Esophagus squamous epithelium (tissue), 5 donors: ENCODE measurements around the gene ADAMTS2. TPM values are rescaled to one million over a fixed set of nuclear protein-coding genes. Genes with fewer than 3 reads are reported as not detected.

Experiments used
- DNase-seq: peaks from one replicate; lab custom pipeline; 2025; lab: John Stamatoyannopoulos, UW
- H3K27ac ChIP-seq, 4 donors: fragments of 200-600 bp; sonication (generic); one replicate each; pipeline ENCODE4 v1.5.1; 2016 to 2019; ENCODE audit warnings: mild to moderate bottlenecking in 1 of 4
- H3K27me3 ChIP-seq, 4 donors: fragments of 200-600 bp; sonication (generic); 1 replicate in 3 of 4; 2 replicates in 1 of 4; pipeline versions ENCODE4 v1.5.1 to v1.6.0; 2017 to 2021; ENCODE audit warnings: antibody characterized with exemption in 1 of 4
- H3K36me3 ChIP-seq, 3 donors: fragments of 200-600 bp; sonication (generic); one replicate each; pipeline ENCODE4 v1.5.1; 2016 to 2019
- H3K4me1 ChIP-seq, 3 donors: fragments of 200-600 bp; sonication (generic); one replicate each; pipeline ENCODE4 v1.5.1; 2017 to 2019
- H3K4me3 ChIP-seq, 4 donors: fragments of 200-600 bp; sonication (generic); 1 replicate in 3 of 4; 2 replicates in 1 of 4; pipeline ENCODE4 v1.5.1; 2016 to 2019; ENCODE audit warnings: mild to moderate bottlenecking in 2 of 4, moderate library complexity in 1 of 4
- H3K9me3 ChIP-seq, 3 donors: fragments of 200-600 bp; sonication (generic); one replicate each; pipeline ENCODE4 v1.5.1; 2016 to 2019
- CTCF ChIP-seq, 6 experiments: fragments of 450-650 bp in 4 of 6; fragments of 200-600 bp in 2 of 6; sonication (generic) in 2 of 6; IDR thresholded peaks; one replicate each; pipeline ENCODE4 v1.5.1; 2016 to 2019; ENCODE audit warnings: antibody characterized with exemption in 6 of 6, mild to moderate bottlenecking in 4 of 6, moderate library complexity in 4 of 6
- POLR2A ChIP-seq, 4 donors: fragments of 450-650 bp; IDR thresholded peaks; one replicate each; pipeline ENCODE4 v1.6.1; 2017; ENCODE audit warnings: antibody characterized with exemption in 4 of 4, mild to moderate bottlenecking in 4 of 4, moderate library complexity in 3 of 4
- WGBS, 2 donors: methylation state at CpG; one replicate each; pipeline ENCODE4 v1.1.5; 2018; 5-methylcytosine and 5-hydroxymethylcytosine counted together
- intact Hi-C: fragments of 100-400 bp; cut with DNase I; formaldehyde crosslinking; loops from one replicate; pipeline ENCODE4 v1.15.0; 2022
- total RNA-seq, 4 donors: library from RNA; depleted of rRNA; stranded (reverse); fragments of >200 nt; gene quantifications; one replicate each; pipeline ENCODE4 v1.1.0, GENCODE V29; 2016
- donor health status: DM: yes; HTN: yes; CAD: no.

ADAMTS2 gene
- total RNA-seq, 4 donors from 2014 or later = 1.3 to 10.3 (median 5.2) TPM

DNA sequence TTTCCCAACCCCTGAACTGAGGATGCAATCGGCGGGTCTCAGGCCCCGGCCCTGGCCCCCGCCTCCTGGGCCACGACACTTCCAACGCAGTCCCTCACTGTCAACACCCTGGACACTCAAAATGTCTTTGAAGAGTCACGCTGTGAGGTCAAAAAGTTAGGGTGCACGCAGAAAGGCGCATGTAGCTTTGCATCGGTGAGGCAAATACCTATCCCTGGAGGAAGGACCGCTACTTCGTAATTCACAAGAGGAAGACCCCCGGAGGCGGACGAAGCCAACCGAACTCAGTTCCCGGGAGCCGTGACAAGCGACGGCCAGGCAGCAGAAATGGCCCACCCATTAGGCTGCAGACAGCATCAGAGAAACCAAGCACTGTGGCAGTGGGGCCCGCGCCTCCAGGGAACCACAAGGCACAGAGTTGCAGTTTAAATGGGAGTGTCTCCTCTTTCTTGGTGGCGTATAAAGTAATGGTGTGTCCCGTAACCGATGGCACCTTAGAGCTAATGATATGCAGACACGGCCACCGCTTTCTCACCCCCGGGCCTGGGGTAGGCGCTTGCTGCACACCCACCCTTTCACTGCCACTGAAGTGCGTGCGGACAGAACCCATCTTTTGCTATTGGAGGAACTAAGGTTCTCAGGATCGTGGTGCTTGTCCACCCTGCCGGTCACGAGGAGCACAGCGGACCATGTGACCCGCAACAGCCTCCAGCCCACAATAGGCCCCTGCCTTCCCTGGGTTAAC is 9.0 kb downstream of the ADAMTS2 start:
- no peaks in the 10 kb centered on the region for H3K36me3 ChIP-seq
- no peak for DNase-seq
- peaks cover 0 to 10% (median 0%) of the 10 kb centered on the region in 4 donors for H3K27me3 ChIP-seq
- 88% methylated on average over 18 to 28 of the region's 36 CpGs for WGBS, 2 donors
- TF ChIP-seq CTCF (IDR thresholded peaks at IDR 0.05) (no peak), POLR2A (IDR thresholded peaks at IDR 0.05) (no peak)
- intact Hi-C loops = no loop called here
- H3K9me3 ChIP-seq = no peaks in the 10 kb centered on the region
- H3K4me1 ChIP-seq = no peaks in the 10 kb centered on the region
- H3K4me3 ChIP-seq = no peak overlapping the region
- H3K27ac ChIP-seq = no peak overlapping the region

DNA sequence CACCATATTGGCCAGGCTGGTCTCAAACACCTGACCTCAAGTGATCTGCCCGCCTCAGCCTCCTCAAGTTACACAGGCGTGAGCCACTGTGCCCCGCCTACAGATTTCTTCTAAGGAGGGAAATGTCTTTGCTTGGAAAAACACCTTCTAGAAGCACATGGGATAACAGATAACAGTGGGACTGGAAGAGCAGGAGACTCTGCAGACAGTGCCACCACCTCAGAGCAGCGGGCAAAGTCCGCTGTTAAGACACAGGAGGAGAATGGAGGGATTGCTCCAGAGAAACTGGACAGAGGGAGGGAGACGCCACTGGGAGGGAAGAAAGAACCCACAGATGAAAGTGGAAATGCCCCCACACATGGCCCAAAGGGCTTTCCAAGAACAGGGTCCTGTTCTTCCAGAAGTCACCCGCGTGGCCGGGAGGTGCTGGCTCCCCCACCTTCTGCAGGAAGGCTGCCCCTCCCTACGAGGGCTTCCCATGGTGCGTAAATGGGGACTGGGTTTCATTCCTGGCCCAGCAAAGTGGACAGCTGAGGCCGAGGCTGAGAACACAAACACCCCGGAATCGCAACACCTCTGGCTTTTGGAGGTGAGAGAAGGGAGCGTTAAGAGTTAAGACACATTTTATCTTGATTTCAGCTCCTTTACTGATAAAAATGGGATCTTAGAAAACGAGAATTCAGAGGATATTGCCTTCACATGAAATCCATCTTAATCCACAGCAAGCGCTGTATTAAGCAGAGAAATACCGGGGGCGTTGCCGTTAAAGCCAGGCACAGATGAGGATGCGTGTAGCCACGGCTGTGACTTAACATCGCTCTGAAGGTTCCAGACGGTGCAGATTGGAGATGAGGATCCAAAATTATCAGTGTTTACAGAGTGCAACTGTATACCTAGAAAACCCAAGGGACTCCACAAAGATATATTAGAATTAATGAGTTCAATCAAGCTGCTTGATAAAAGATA is 11.2 kb downstream of the ADAMTS2 start:
- H3K27me3 ChIP-seq = peaks cover 0 to 3% (median 0%) of the 10 kb centered on the region in 4 donors
- intact Hi-C loops = no loop called here
- no peaks in the 10 kb centered on the region for H3K4me1 ChIP-seq
- 72 to 82% methylated on average over 22 to 23 of the region's 24 CpGs for WGBS, 2 donors
- H3K9me3 ChIP-seq = no peaks in the 10 kb centered on the region
- no peak overlapping the region for H3K4me3 ChIP-seq
- no peaks in the 10 kb centered on the region for H3K36me3 ChIP-seq
- TF ChIP-seq POLR2A (IDR thresholded peaks at IDR 0.05) (no peak), CTCF (IDR thresholded peaks at IDR 0.05) (no peak)
- no peak overlapping the region for H3K27ac ChIP-seq
- DNase-seq = no peak

GRCh38 chr5:179332741-179333290 is 12.4 kb downstream of the ADAMTS2 start:
- DNase-seq = no peak
- WGBS, 2 donors = 88 to 89% methylated on average over 2 to 13 of the region's 13 CpGs
- TF ChIP-seq POLR2A (IDR thresholded peaks at IDR 0.05) (no peak), CTCF (IDR thresholded peaks at IDR 0.05) (no peak)

GRCh38 chr5:179331591-179332375 is 13.5 kb downstream of the ADAMTS2 start:
- TF ChIP-seq CTCF (IDR thresholded peaks at IDR 0.05) (no peak), POLR2A (IDR thresholded peaks at IDR 0.05) (no peak)
- H3K4me3 ChIP-seq = no peak overlapping the region
- H3K27ac ChIP-seq = no peak overlapping the region
- WGBS, 2 donors = 59 to 64% methylated on average over 2 to 4 of the region's 8 CpGs
- H3K4me1 ChIP-seq = peaks cover 0 to 2% (median 0%) of the 10 kb centered on the region in 3 donors
- H3K9me3 ChIP-seq = no peaks in the 10 kb centered on the region
- H3K27me3 ChIP-seq = peaks cover 0 to 7% (median 0%) of the 10 kb centered on the region in 4 donors
- intact Hi-C loops = no loop called here
- no peaks in the 10 kb centered on the region for H3K36me3 ChIP-seq
- no peak for DNase-seq

More at GRCh38 chr5:179332741-179333290, 12.4 kb downstream of the ADAMTS2 start:
- no peaks in the 10 kb centered on the region for H3K9me3 ChIP-seq
- peaks cover 0 to 3% (median 0%) of the 10 kb centered on the region in 4 donors for H3K27me3 ChIP-seq
- no peak overlapping the region for H3K4me3 ChIP-seq
- intact Hi-C loops = no loop called here
- no peak overlapping the region for H3K27ac ChIP-seq
- H3K4me1 ChIP-seq = no peaks in the 10 kb centered on the region
- H3K36me3 ChIP-seq = no peaks in the 10 kb centered on the region
